Esophagus muscularis mucosa (tissue), 4 donors: ENCODE results near the gene ZNF618. TPM values are rescaled to one million over a fixed set of nuclear protein-coding genes. Genes with fewer than 3 reads are reported as not detected.

Experiments
- DNase-seq: peaks from one replicate; pipeline ENCODE4 v3.0.0-alpha.2; 2017; ENCODE audit errors: extremely low spot score
- H3K27ac ChIP-seq, 4 donors: fragments of 200-600 bp; sonication (generic); replicated peaks in 1 of 4; 1 replicate in 3 of 4; 2 replicates in 1 of 4; pipeline ENCODE4 v1.5.1; 2016 to 2019; ENCODE audit warnings: mild to moderate bottlenecking in 1 of 4
- H3K27me3 ChIP-seq, 4 donors: fragments of 200-600 bp; sonication (generic); one replicate each; pipeline versions ENCODE4 v1.5.1 to v1.6.0; 2016 to 2019
- H3K36me3 ChIP-seq, 4 donors: fragments of 200-600 bp; sonication (generic); one replicate each; pipeline ENCODE4 v1.5.1; 2016 to 2019
- H3K4me1 ChIP-seq, 4 donors: fragments of 200-600 bp; sonication (generic); one replicate each; pipeline ENCODE4 v1.5.1; 2016 to 2019
- H3K4me3 ChIP-seq, 4 donors: fragments of 200-600 bp; sonication (generic); 1 replicate in 2 of 4; 2 replicates in 2 of 4; pipeline ENCODE4 v1.5.1; 2016 to 2019; ENCODE audit warnings: mild to moderate bottlenecking in 4 of 4, moderate library complexity in 1 of 4
- H3K9me3 ChIP-seq, 4 donors: fragments of 200-600 bp; sonication (generic); 1 replicate in 3 of 4; 2 replicates in 1 of 4; pipeline ENCODE4 v1.5.1; 2016 to 2019
- CTCF ChIP-seq, 3 experiments: fragments of 200-600 bp in 2 of 3; fragments of 450-650 bp in 1 of 3; sonication (generic) in 2 of 3; IDR thresholded peaks; one replicate each; pipeline ENCODE4 v1.5.1; 2017 to 2019; ENCODE audit warnings: antibody characterized with exemption in 3 of 3, mild to moderate bottlenecking in 2 of 3, moderate library complexity in 1 of 3
- EP300 ChIP-seq: sonication (generic); formaldehyde crosslinking; IDR thresholded peaks from one replicate; pipeline ENCODE4 v1.6.1; 2017; ENCODE audit warnings: antibody characterized with exemption
- POLR2A ChIP-seq: fragments of 450-650 bp; IDR thresholded peaks from one replicate; pipeline ENCODE4 v1.6.1; 2017; ENCODE audit warnings: antibody characterized with exemption, moderate library complexity, mild to moderate bottlenecking, low read depth
- POLR2AphosphoS5 ChIP-seq, 2 donors: sonication (generic); formaldehyde crosslinking; IDR thresholded peaks; one replicate each; pipeline ENCODE4 v1.6.1; 2017; ENCODE audit warnings: antibody characterized with exemption in 2 of 2
- WGBS: methylation state at CpG from one replicate; pipeline ENCODE4 v1.1.5; 2018; 5-methylcytosine and 5-hydroxymethylcytosine counted together
- intact Hi-C: fragments of 100-400 bp; cut with DNase I; formaldehyde crosslinking; loops from one replicate; pipeline ENCODE4 v1.15.1; 2023
- total RNA-seq, 4 donors: library from RNA; depleted of rRNA; stranded (reverse); fragments of >200 nt; gene quantifications; one replicate each; pipeline versions ENCODE4 v1.1.0 to v1.2.1, GENCODE V29; 2016

ZNF618 gene
- total RNA-seq, 4 donors from 2014 or later, result 1.2 to 4.5 (median 2.6) TPM

- TF ChIP-seq EP300 (no peak), POLR2AphosphoS5 (IDR thresholded peaks at IDR 0.05) (no peak), CTCF (IDR thresholded peaks at IDR 0.05) (no peak), POLR2A (no peak)
- H3K4me3 ChIP-seq, result no peak overlapping the region
- intact Hi-C loops, result no loop called here
- H3K27me3 ChIP-seq, result no peaks in the 10 kb centered on the region
- DNase-seq, result no peak
- whole genome bisulfite sequencing, result 97% methylated on average over 7 of the region's 10 CpGs
- no peak overlapping the region for H3K27ac ChIP-seq
- peaks cover 0 to 3% (median 0%) of the 10 kb centered on the region in 4 donors for H3K9me3 ChIP-seq
- H3K36me3 ChIP-seq, result peaks cover 4 to 53% (median 29%) of the 10 kb centered on the region in 4 donors
- H3K4me1 ChIP-seq, result no peaks in the 10 kb centered on the region
These were observed 158.1 kb downstream of the ZNF618 start for GRCh38 chr9:114034196-114034595.

GRCh38 chr9:114034661-114035062 is 158.6 kb downstream of the ZNF618 start:
- no peak overlapping the region for H3K4me3 ChIP-seq
- intact Hi-C loops, result no loop called here
- peak; percentile 66 for DNase-seq
- H3K4me1 ChIP-seq, result no peaks in the 10 kb centered on the region
- 91% methylated on average over 4 of the region's 4 CpGs for WGBS
- TF ChIP-seq POLR2AphosphoS5 (IDR thresholded peaks at IDR 0.05), result no peak
- peaks cover 0 to 3% (median 0%) of the 10 kb centered on the region in 4 donors for H3K9me3 ChIP-seq
- H3K27me3 ChIP-seq, result no peaks in the 10 kb centered on the region
- H3K36me3 ChIP-seq, result peaks cover 0 to 50% (median 28%) of the 10 kb centered on the region in 4 donors
- no peak overlapping the region for H3K27ac ChIP-seq

- H3K4me1 ChIP-seq, result no peaks in the 10 kb centered on the region
- H3K36me3 ChIP-seq, result peaks cover 0 to 50% (median 27%) of the 10 kb centered on the region in 4 donors
- 94% methylated on average over 15 of the region's 17 CpGs for WGBS
- no peak for DNase-seq
- H3K27me3 ChIP-seq, result no peaks in the 10 kb centered on the region
- intact Hi-C loops, result no loop called here
- TF ChIP-seq EP300 (no peak), POLR2A (no peak), CTCF (IDR thresholded peaks at IDR 0.05) (no peak), POLR2AphosphoS5 (IDR thresholded peaks at IDR 0.05) (no peak)
- H3K9me3 ChIP-seq, result peaks cover 0 to 3% (median 0%) of the 10 kb centered on the region in 4 donors
- H3K4me3 ChIP-seq, result no peak overlapping the region
- H3K27ac ChIP-seq, result no peak overlapping the region
These were observed 159.2 kb downstream of the ZNF618 start for GRCh38 chr9:114035221-114035844.

- H3K27me3 ChIP-seq, result no peaks in the 10 kb centered on the region
- peak; percentile 70 for DNase-seq
- no peak overlapping the region for H3K27ac ChIP-seq
- TF ChIP-seq CTCF (IDR thresholded peaks at IDR 0.05) (no peak), EP300 (no peak)
- H3K36me3 ChIP-seq, result peaks cover 0 to 50% (median 27%) of the 10 kb centered on the region in 4 donors
- H3K4me1 ChIP-seq, result no peaks in the 10 kb centered on the region
- intact Hi-C loops, result no loop called here
- H3K4me3 ChIP-seq, result no peak overlapping the region
- H3K9me3 ChIP-seq, result peaks cover 0 to 3% (median 0%) of the 10 kb centered on the region in 4 donors
- WGBS, result 96% methylated on average over 18 of the region's 18 CpGs
These were observed 160.0 kb downstream of the ZNF618 start for GRCh38 chr9:114035845-114036801.

GRCh38 chr9:114037249-114037648 is 161.1 kb downstream of the ZNF618 start:
- intact Hi-C loops, result no loop called here
- 84% methylated on average over 5 of the region's 5 CpGs for WGBS
- Histone ChIP-seq H3K4me1 (no peaks in the 10 kb centered on the region), H3K27me3 (no peaks in the 10 kb centered on the region), H3K9me3 (peaks cover 0 to 3% (median 0%) of the 10 kb centered on the region in 4 donors), H3K36me3 (peaks cover 0 to 46% (median 27%) of the 10 kb centered on the region in 4 donors), H3K4me3 (no peak overlapping the region), H3K27ac (no peak overlapping the region)
- peak; percentile 77 for DNase-seq
- no peak for TF ChIP-seq POLR2A
- TF ChIP-seq EP300, result no peak
- no peak for TF ChIP-seq CTCF (IDR thresholded peaks at IDR 0.05)
- TF ChIP-seq POLR2AphosphoS5 (IDR thresholded peaks at IDR 0.05), result no peak
